Peyer's patch (tissue), 4 donors: ENCODE data around the gene NUDT13.

Source experiments
- CTCF ChIP-seq, 6 experiments: fragments of 450-650 bp in 4 of 6; fragments of 200-600 bp in 2 of 6; sonication (generic) in 1 of 6; IDR thresholded peaks; one replicate each; pipeline ENCODE4 v1.5.1; 2017 to 2019; ENCODE audit warnings: antibody characterized with exemption in 6 of 6, mild to moderate bottlenecking in 3 of 6, moderate library complexity in 1 of 6
- POLR2A ChIP-seq, 2 donors: fragments of 450-650 bp; IDR thresholded peaks; one replicate each; pipeline ENCODE4 v1.5.1; 2017; ENCODE audit warnings: antibody characterized with exemption in 2 of 2, mild to moderate bottlenecking in 2 of 2, moderate library complexity in 2 of 2

- peak in 1 of 6 experiments; percentile 18 for TF ChIP-seq CTCF (IDR thresholded peaks at IDR 0.05)
- no peak for TF ChIP-seq POLR2A (IDR thresholded peaks at IDR 0.05)
Observed at GRCh38 chr10:73136627-73137026, 26.4 kb downstream of the NUDT13 start.
